CMK (cell line): Measurements from ENCODE around the gene PRR14L.
"Not testable (repeated sequence)": the region's sequence is repeated elsewhere in the genome, so short reads cannot be mapped to it uniquely, and the experiment has no call there.

Experiments
- DNase-seq: peaks from one replicate; pipeline ENCODE4 v3.0.0-alpha.2; 2010; ENCODE audit warnings: low read depth

The PRR14L gene

GRCh38 chr22:31740314-31740713 is 9.6 kb downstream of the PRR14L start:
- DNase-seq = not testable (repeated sequence)

GRCh38 chr22:31739795-31740201 is 10.1 kb downstream of the PRR14L start:
- no peak for DNase-seq

- DNase-seq = no peak
Measured at GRCh38 chr22:31738566-31738965, 11.4 kb downstream of the PRR14L start.

GRCh38 chr22:31737932-31738331 is 12.0 kb downstream of the PRR14L start:
- no peak for DNase-seq

GRCh38 chr22:31736458-31736857 is 13.5 kb downstream of the PRR14L start:
- DNase-seq = no peak

GRCh38 chr22:31734512-31734911 is 15.4 kb downstream of the PRR14L start:
- no peak for DNase-seq

- no peak for DNase-seq
Measured at GRCh38 chr22:31733580-31734079, 16.3 kb downstream of the PRR14L start.

GRCh38 chr22:31732089-31732829 is 17.7 kb downstream of the PRR14L start:
- no peak for DNase-seq

- no peak for DNase-seq
Measured at GRCh38 chr22:31730344-31730711, 19.6 kb downstream of the PRR14L start.

- DNase-seq = no peak
Measured at GRCh38 chr22:31728857-31729256, 21.1 kb downstream of the PRR14L start.

- DNase-seq = no peak
Measured at GRCh38 chr22:31726692-31727091, 23.2 kb downstream of the PRR14L start.

- no peak for DNase-seq
Measured at GRCh38 chr22:31723723-31724122, 26.2 kb downstream of the PRR14L start.

- DNase-seq = no peak
Measured at GRCh38 chr22:31719850-31720471, 30.0 kb downstream of the PRR14L start.

- no peak for DNase-seq
Measured at GRCh38 chr22:31715147-31715778, 34.7 kb downstream of the PRR14L start.

- not testable (repeated sequence) for DNase-seq
Measured at GRCh38 chr22:31711226-31711625, 38.7 kb downstream of the PRR14L start.

GRCh38 chr22:31707519-31707918 is 42.4 kb downstream of the PRR14L start:
- no peak for DNase-seq

- no peak for DNase-seq
Measured at GRCh38 chr22:31695423-31695822, 54.5 kb downstream of the PRR14L start.

- DNase-seq = not testable (repeated sequence)
Measured at GRCh38 chr22:31694046-31694445, 55.9 kb downstream of the PRR14L start.

GRCh38 chr22:31692186-31692886 is 57.6 kb downstream of the PRR14L start:
- no peak for DNase-seq

- no peak for DNase-seq
Measured at GRCh38 chr22:31691408-31691807, 58.5 kb downstream of the PRR14L start.

- no peak for DNase-seq
Measured at GRCh38 chr22:31683181-31684105, 66.5 kb downstream of the PRR14L start.
